OCI-LY1 (cell line): ENCODE results near the gene PKNOX2.

Experiments
- CTCF ChIP-seq: fragments of 200-600 bp; sonication (generic), shearing (Covaris generic); IDR thresholded peaks from 2 replicates; pipeline ENCODE4 v1.5.1; 2017; ENCODE audit warnings: mild to moderate bottlenecking, antibody characterized with exemption, low read length, moderate library complexity, mixed read lengths
- EZH2 ChIP-seq: fragments of 200-600 bp; sonication (generic), shearing (Covaris generic); IDR thresholded peaks from 2 replicates; pipeline ENCODE4 v1.8.0; 2017; ENCODE audit warnings: borderline replicate concordance, mixed run types, mild to moderate bottlenecking, antibody characterized with exemption, low read length, moderate library complexity, mixed read lengths

- TF ChIP-seq EZH2: no peak
- TF ChIP-seq CTCF: no peak
These were observed 152.9 kb downstream of the PKNOX2 start for GRCh38 chr11:125317416-125317815.
